GM23338 (cell line): ENCODE measurements around the gene CELF2. TPM values are rescaled to one million over a fixed set of nuclear protein-coding genes. Genes with fewer than 3 reads are reported as not detected.

ENCODE experiments used
- ATAC-seq: fragments of 200-7000 bp; cut with Tn5 transposase; 3 replicates; pipeline ENCODE4 v1.9.1; 2020
- DNase-seq: peaks from one replicate; pipeline ENCODE4 v3.0.0-alpha.2; 2015; ENCODE audit warnings: low spot score
- H2AFZ ChIP-seq: fragments of 200-600 bp; sonication (generic); 2 replicates; pipeline ENCODE4 v1.8.0; 2016; ENCODE audit warnings: antibody characterized with exemption, mild to moderate bottlenecking, moderate library complexity
- H3F3A ChIP-seq: fragments of 200-600 bp; sonication (generic); replicated peaks from 2 replicates; pipeline ENCODE4 v1.8.0; 2017; ENCODE audit warnings: antibody characterized with exemption, mixed run types, low read depth
- H3K27ac ChIP-seq: fragments of 200-600 bp; sonication (generic); 2 replicates; pipeline ENCODE4 v1.6.1; 2016; ENCODE audit warnings: low read depth
- H3K27me3 ChIP-seq: fragments of 200-600 bp; sonication (generic); 2 replicates; pipeline ENCODE4 v1.8.0; 2016; ENCODE audit warnings: mild to moderate bottlenecking, mixed run types, moderate library complexity; ENCODE audit not compliant: insufficient read depth
- H3K36me3 ChIP-seq: fragments of 200-600 bp; sonication (generic); 2 replicates; pipeline ENCODE4 v1.8.0; 2016; ENCODE audit warnings: mild to moderate bottlenecking; ENCODE audit not compliant: insufficient read depth
- H3K4me1 ChIP-seq: fragments of 200-600 bp; sonication (generic); 2 replicates; pipeline ENCODE4 v1.8.0; 2016; ENCODE audit warnings: mild to moderate bottlenecking, moderate library complexity; ENCODE audit not compliant: insufficient read depth
- H3K4me2 ChIP-seq: fragments of 200-600 bp; sonication (generic); 2 replicates; pipeline ENCODE4 v1.7.1; 2017; ENCODE audit warnings: mixed run types
- H3K4me3 ChIP-seq: fragments of 200-600 bp; sonication (generic); 2 replicates; pipeline ENCODE4 v1.6.1; 2016; ENCODE audit warnings: mixed run types
- H3K79me2 ChIP-seq: fragments of 200-600 bp; sonication (generic); replicated peaks from 2 replicates; pipeline ENCODE4 v1.8.0; 2017; ENCODE audit warnings: mild to moderate bottlenecking; ENCODE audit not compliant: insufficient read depth
- H3K9me2 ChIP-seq: fragments of 200-600 bp; sonication (generic); 2 replicates; pipeline ENCODE4 v1.8.0; 2017; ENCODE audit not compliant: insufficient read depth
- H4K20me1 ChIP-seq: fragments of 200-600 bp; sonication (generic); replicated peaks from 2 replicates; pipeline ENCODE4 v1.8.0; 2017; ENCODE audit warnings: mild to moderate bottlenecking; ENCODE audit not compliant: insufficient read depth
- H3K27ac Mint-ChIP-seq: 2 replicates; pipeline ENCODE4 v1.8.0; 2020; ENCODE audit warnings: inconsistent platforms, mild to moderate bottlenecking, moderate library complexity, mixed read lengths
- H3K27me3 Mint-ChIP-seq: 3 replicates; pipeline ENCODE4 v1.8.0; 2022; ENCODE audit warnings: low read depth, mild to moderate bottlenecking, moderate library complexity, mixed read lengths, inconsistent platforms; ENCODE audit not compliant: insufficient read depth, poor library complexity
- H3K36me3 Mint-ChIP-seq: 3 replicates; pipeline ENCODE4 v1.8.0; 2021; ENCODE audit warnings: low read depth, mild to moderate bottlenecking, inconsistent platforms, moderate library complexity, mixed read lengths
- H3K4me1 Mint-ChIP-seq: 3 replicates; pipeline ENCODE4 v1.8.0; 2020; ENCODE audit warnings: mild to moderate bottlenecking, inconsistent platforms, mixed read lengths
- H3K4me3 Mint-ChIP-seq: 3 replicates; pipeline ENCODE4 v1.8.0; 2021; ENCODE audit warnings: moderate library complexity, mild to moderate bottlenecking, inconsistent platforms, mixed read lengths
- H3K9me3 Mint-ChIP-seq: 3 replicates; pipeline ENCODE4 v1.8.0; 2020; ENCODE audit warnings: moderate library complexity, mild to moderate bottlenecking, inconsistent platforms, mixed read lengths
- CREB1 ChIP-seq: fragments of 250-450 bp; sonication (Bioruptor Pico); IDR thresholded peaks from 2 replicates; pipeline ENCODE4 v1.5.0; 2020; ENCODE audit warnings: low read depth, mild to moderate bottlenecking, moderate library complexity
- EZH2phosphoT487 ChIP-seq: fragments of 200-600 bp; sonication (generic); IDR thresholded peaks from one replicate; pipeline ENCODE4 v1.8.1; 2018; ENCODE audit warnings: antibody characterized with exemption; ENCODE audit not compliant: unreplicated experiment
- NANOG ChIP-seq: IDR thresholded peaks from 2 replicates; pipeline ENCODE4 v1.6.1; 2016; ENCODE audit warnings: antibody characterized with exemption, borderline replicate concordance
- POLR2AphosphoS5 ChIP-seq: IDR thresholded peaks from 2 replicates; pipeline ENCODE4 v1.6.1; 2016; ENCODE audit warnings: antibody characterized with exemption, low read depth
- STAT1 ChIP-seq: IDR thresholded peaks from one replicate; pipeline ENCODE4 v1.6.1; 2016; ENCODE audit warnings: antibody characterized with exemption; ENCODE audit not compliant: unreplicated experiment
- ZNF114 ChIP-seq: fragments of 250-450 bp; sonication (Bioruptor Pico); IDR thresholded peaks from 2 replicates; pipeline ENCODE4 v1.5.0; 2020; ENCODE audit warnings: mild to moderate bottlenecking, moderate library complexity
- polyA plus RNA-seq: library from polyadenylated mRNA; unstranded; fragments of >200 nt; fragmentation: Nextera tagmentation; extraction: Ambion mirVana; gene quantifications from 2 replicates; pipeline ENCODE4 v1.2.1, GENCODE V29; 2016
- total RNA-seq: library from RNA; depleted of rRNA; stranded (reverse); fragments of >200 nt; shearing (Covaris generic); gene quantifications from 2 replicates; pipeline ENCODE4 v1.2.3, GENCODE V29; 2014
- TF ChIP-seq, protein P1 (sequence below): fragments of 250-450 bp; sonication (Bioruptor Pico); IDR thresholded peaks from 2 replicates; pipeline ENCODE4 v1.5.0; 2020; ENCODE audit warnings: mild to moderate bottlenecking, moderate library complexity
- TF ChIP-seq, protein P2 (sequence below), 2 experiments: fragments of 200-600 bp in 1 of 2; sonication (generic) in 1 of 2; conservative IDR thresholded peaks; 2 replicates each; pipeline versions ENCODE4 v1.5.1 to v1.6.1; 2016 to 2017; ENCODE audit warnings: antibody characterized with exemption in 2 of 2, low read depth in 2 of 2, mild to moderate bottlenecking in 2 of 2, moderate library complexity in 1 of 2
- TF ChIP-seq, protein P3 (sequence below): IDR thresholded peaks from 2 replicates; pipeline ENCODE4 v1.6.1; 2016; ENCODE audit warnings: antibody characterized with exemption

Gene CELF2
- total and polyA plus RNA-seq, 2 experiments from 2014 or later, result 18.1 to 22.5 TPM

DNA sequence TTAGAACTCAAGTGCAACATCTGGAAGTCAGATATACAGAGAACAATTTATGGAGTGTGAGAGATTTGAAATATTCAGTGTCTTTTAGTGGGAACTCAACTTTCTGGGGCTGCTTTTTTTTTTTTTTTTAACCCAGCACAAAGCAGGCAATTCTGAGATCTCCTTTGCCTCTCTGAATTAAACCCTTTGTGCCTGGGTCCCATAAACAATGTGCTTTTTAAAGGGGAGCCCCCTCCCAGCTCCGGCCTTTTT lies 146.8 kb downstream of the CELF2 start:
- no peak for TF ChIP-seq CREB1 (CRISPR knock-in tag)
- no peak overlapping the region for H3K27ac Mint-ChIP-seq
- H3K36me3 Mint-ChIP-seq, result peaks cover 10% of the 10 kb centered on the region
- Histone ChIP-seq H3K27me3 (no peaks in the 10 kb centered on the region), H4K20me1 (no peaks in the 10 kb centered on the region), H3K79me2 (0 out of 2 replicates have a peak, but pooled peaks cover 4% of the 10 kb centered on the region), H3K9me2 (peaks cover 3% of the 10 kb centered on the region; the same call in 1 of the 2 replicates), H3K4me1 (peaks cover 32% of the 10 kb centered on the region), H3K36me3 (no peaks in the 10 kb centered on the region), H2AFZ (peak overlapping the region; percentile 94), H3K4me2 (peak overlapping the region; percentile 94), H3F3A (no peaks in the 10 kb centered on the region), H3K4me3 (peak overlapping the region; percentile 93), H3K27ac (no peak overlapping the region)
- ATAC-seq (no peak), DNase-seq (no peak)
- H3K4me3 Mint-ChIP-seq, result peak overlapping the region; percentile 93
- H3K4me1 Mint-ChIP-seq, result peaks cover 28% of the 10 kb centered on the region
- peaks cover 13% of the 10 kb centered on the region for H3K9me3 Mint-ChIP-seq
- H3K27me3 Mint-ChIP-seq, result peaks cover 8% of the 10 kb centered on the region

DNA sequence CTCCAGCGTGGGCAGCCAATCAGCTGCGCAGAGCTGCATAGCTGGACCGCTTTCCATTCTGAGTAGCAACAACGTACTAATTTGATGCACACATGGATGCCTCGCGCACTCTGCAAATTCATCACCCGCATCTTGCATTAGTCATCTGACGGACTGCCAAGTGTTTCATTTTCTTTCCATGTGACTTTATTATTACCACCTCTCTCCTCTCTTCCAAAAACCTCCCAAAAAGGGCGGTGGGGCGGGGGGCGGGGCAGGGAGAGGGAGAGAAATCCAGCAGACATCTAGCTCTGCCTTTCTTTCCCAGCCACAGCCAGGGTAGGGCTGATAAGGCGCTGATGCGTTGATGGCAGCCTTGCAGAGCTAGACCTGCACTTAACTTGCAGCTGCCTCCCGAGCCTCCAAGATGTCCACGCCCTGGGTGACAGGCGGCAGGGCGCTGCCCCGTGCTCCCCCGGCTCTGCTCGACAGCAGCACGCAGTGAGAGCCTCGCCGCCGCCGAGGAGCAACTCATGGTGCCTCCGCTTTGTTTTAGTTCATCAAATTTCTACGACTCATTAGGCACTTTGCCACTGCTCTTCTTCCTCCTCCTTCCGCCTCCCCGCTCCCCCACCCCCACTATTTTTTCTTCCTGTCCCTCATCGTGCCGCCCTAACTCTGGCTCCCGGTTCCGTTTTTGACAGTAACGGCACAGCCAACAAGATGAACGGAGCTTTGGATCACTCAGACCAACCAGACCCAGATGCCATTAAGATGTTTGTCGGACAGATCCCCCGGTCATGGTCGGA lies 147.3 kb downstream of the CELF2 start:
- TF ChIP-seq CREB1 (CRISPR knock-in tag) (no peak), POLR2AphosphoS5 (no peak), EZH2phosphoT487 (no peak), NANOG (no peak), STAT1 (no peak), ZNF114 (no peak)
- TF ChIP-seq, protein P1, sequence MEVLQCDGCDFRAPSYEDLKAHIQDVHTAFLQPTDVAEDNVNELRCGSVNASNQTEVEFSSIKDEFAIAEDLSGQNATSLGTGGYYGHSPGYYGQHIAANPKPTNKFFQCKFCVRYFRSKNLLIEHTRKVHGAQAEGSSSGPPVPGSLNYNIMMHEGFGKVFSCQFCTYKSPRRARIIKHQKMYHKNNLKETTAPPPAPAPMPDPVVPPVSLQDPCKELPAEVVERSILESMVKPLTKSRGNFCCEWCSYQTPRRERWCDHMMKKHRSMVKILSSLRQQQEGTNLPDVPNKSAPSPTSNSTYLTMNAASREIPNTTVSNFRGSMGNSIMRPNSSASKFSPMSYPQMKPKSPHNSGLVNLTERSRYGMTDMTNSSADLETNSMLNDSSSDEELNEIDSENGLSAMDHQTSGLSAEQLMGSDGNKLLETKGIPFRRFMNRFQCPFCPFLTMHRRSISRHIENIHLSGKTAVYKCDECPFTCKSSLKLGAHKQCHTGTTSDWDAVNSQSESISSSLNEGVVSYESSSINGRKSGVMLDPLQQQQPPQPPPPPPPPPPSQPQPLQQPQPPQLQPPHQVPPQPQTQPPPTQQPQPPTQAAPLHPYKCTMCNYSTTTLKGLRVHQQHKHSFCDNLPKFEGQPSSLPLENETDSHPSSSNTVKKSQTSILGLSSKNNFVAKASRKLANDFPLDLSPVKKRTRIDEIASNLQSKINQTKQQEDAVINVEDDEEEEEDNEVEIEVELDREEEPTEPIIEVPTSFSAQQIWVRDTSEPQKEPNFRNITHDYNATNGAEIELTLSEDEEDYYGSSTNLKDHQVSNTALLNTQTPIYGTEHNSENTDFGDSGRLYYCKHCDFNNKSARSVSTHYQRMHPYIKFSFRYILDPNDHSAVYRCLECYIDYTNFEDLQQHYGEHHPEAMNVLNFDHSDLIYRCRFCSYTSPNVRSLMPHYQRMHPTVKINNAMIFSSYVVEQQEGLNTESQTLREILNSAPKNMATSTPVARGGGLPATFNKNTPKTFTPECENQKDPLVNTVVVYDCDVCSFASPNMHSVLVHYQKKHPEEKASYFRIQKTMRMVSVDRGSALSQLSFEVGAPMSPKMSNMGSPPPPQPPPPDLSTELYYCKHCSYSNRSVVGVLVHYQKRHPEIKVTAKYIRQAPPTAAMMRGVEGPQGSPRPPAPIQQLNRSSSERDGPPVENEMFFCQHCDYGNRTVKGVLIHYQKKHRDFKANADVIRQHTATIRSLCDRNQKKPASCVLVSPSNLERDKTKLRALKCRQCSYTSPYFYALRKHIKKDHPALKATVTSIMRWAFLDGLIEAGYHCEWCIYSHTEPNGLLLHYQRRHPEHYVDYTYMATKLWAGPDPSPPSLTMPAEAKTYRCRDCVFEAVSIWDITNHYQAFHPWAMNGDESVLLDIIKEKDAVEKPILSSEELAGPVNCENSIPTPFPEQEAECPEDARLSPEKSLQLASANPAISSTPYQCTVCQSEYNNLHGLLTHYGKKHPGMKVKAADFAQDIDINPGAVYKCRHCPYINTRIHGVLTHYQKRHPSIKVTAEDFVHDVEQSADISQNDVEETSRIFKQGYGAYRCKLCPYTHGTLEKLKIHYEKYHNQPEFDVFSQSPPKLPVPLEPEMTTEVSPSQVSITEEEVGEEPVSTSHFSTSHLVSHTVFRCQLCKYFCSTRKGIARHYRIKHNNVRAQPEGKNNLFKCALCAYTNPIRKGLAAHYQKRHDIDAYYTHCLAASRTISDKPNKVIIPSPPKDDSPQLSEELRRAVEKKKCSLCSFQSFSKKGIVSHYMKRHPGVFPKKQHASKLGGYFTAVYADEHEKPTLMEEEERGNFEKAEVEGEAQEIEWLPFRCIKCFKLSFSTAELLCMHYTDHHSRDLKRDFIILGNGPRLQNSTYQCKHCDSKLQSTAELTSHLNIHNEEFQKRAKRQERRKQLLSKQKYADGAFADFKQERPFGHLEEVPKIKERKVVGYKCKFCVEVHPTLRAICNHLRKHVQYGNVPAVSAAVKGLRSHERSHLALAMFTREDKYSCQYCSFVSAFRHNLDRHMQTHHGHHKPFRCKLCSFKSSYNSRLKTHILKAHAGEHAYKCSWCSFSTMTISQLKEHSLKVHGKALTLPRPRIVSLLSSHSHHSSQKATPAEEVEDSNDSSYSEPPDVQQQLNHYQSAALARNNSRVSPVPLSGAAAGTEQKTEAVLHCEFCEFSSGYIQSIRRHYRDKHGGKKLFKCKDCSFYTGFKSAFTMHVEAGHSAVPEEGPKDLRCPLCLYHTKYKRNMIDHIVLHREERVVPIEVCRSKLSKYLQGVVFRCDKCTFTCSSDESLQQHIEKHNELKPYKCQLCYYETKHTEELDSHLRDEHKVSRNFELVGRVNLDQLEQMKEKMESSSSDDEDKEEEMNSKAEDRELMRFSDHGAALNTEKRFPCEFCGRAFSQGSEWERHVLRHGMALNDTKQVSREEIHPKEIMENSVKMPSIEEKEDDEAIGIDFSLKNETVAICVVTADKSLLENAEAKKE (CRISPR knock-in tag), result no peak
- TF ChIP-seq, protein P2, sequence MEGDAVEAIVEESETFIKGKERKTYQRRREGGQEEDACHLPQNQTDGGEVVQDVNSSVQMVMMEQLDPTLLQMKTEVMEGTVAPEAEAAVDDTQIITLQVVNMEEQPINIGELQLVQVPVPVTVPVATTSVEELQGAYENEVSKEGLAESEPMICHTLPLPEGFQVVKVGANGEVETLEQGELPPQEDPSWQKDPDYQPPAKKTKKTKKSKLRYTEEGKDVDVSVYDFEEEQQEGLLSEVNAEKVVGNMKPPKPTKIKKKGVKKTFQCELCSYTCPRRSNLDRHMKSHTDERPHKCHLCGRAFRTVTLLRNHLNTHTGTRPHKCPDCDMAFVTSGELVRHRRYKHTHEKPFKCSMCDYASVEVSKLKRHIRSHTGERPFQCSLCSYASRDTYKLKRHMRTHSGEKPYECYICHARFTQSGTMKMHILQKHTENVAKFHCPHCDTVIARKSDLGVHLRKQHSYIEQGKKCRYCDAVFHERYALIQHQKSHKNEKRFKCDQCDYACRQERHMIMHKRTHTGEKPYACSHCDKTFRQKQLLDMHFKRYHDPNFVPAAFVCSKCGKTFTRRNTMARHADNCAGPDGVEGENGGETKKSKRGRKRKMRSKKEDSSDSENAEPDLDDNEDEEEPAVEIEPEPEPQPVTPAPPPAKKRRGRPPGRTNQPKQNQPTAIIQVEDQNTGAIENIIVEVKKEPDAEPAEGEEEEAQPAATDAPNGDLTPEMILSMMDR (conservative IDR thresholded peaks at IDR 0.05; ENCODE audit: low read depth in 2 of 2), result no peak
- TF ChIP-seq, protein P3, sequence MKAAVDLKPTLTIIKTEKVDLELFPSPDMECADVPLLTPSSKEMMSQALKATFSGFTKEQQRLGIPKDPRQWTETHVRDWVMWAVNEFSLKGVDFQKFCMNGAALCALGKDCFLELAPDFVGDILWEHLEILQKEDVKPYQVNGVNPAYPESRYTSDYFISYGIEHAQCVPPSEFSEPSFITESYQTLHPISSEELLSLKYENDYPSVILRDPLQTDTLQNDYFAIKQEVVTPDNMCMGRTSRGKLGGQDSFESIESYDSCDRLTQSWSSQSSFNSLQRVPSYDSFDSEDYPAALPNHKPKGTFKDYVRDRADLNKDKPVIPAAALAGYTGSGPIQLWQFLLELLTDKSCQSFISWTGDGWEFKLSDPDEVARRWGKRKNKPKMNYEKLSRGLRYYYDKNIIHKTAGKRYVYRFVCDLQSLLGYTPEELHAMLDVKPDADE, result no peak
- H3F3A ChIP-seq, result no peaks in the 10 kb centered on the region
- H3K27ac Mint-ChIP-seq, result no peak overlapping the region
- H3K79me2 ChIP-seq, result 0 out of 2 replicates have a peak, but pooled peaks cover 4% of the 10 kb centered on the region
- peaks cover 28% of the 10 kb centered on the region for H3K4me1 Mint-ChIP-seq
- peak; percentile 58 for DNase-seq
- peak overlapping the region; percentile 94 for H3K4me2 ChIP-seq
- H3K27me3 Mint-ChIP-seq, result peaks cover 8% of the 10 kb centered on the region
- peak overlapping the region; percentile 93 for H3K4me3 Mint-ChIP-seq
- H3K36me3 Mint-ChIP-seq, result peaks cover 10% of the 10 kb centered on the region
- peaks cover 8% of the 10 kb centered on the region; the same call in 1 of the 2 replicates for H3K9me2 ChIP-seq
- peak overlapping the region; percentile 94 for H2AFZ ChIP-seq
- H3K4me3 ChIP-seq, result peak overlapping the region; percentile 93
- H4K20me1 ChIP-seq, result no peaks in the 10 kb centered on the region
- no peak overlapping the region for H3K27ac ChIP-seq
- no peaks in the 10 kb centered on the region for H3K36me3 ChIP-seq
- peaks cover 13% of the 10 kb centered on the region for H3K9me3 Mint-ChIP-seq
- peaks cover 32% of the 10 kb centered on the region for H3K4me1 ChIP-seq
- ATAC-seq, result peak; percentile 32
- H3K27me3 ChIP-seq, result no peaks in the 10 kb centered on the region
